ENCODE measurements around the gene PPP3R2.

DNA sequence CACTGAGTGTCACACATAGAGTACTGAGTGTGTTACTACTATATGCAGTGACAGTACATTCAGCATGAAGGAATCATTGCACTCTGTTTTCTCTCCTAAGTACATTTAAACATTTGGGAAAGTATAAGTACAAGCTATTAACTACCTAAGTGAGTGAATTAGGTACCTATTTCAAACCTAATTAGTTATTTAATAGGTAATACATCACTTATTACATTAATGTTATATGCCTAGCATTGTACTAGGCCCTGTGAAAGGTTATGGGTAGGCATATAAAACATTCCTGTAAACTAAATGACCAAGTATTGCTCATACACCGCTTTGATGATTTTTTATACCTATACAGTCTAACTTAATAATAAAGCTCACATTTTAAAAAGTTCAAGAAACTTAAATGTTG is 25.7 kb upstream of the PPP3R2 start:
- TF ChIP-seq, protein P1, sequence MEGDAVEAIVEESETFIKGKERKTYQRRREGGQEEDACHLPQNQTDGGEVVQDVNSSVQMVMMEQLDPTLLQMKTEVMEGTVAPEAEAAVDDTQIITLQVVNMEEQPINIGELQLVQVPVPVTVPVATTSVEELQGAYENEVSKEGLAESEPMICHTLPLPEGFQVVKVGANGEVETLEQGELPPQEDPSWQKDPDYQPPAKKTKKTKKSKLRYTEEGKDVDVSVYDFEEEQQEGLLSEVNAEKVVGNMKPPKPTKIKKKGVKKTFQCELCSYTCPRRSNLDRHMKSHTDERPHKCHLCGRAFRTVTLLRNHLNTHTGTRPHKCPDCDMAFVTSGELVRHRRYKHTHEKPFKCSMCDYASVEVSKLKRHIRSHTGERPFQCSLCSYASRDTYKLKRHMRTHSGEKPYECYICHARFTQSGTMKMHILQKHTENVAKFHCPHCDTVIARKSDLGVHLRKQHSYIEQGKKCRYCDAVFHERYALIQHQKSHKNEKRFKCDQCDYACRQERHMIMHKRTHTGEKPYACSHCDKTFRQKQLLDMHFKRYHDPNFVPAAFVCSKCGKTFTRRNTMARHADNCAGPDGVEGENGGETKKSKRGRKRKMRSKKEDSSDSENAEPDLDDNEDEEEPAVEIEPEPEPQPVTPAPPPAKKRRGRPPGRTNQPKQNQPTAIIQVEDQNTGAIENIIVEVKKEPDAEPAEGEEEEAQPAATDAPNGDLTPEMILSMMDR (IDR thresholded peaks at IDR 0.05) = no peak
- no peak for TF ChIP-seq EZH2phosphoT487 (IDR thresholded peaks at IDR 0.05)
